BLaER1 treated with 17β-estradiol and CSF1 and Interleukin-3, amounts not matched to agents 10 nM and 100 nM (cell line): Measurements from ENCODE around the gene ICE2.

Experiments used
- H3K27ac ChIP-seq, 11 experiments: shearing (Covaris generic); formaldehyde crosslinking; 2 replicates each; pipeline ENCODE4 v1.8.1; 2022
- H3K27me3 ChIP-seq, 11 experiments: shearing (Covaris generic); formaldehyde crosslinking; 2 replicates each; pipeline ENCODE4 v1.8.1; 2022
- H3K36me3 ChIP-seq, 11 experiments: shearing (Covaris generic); formaldehyde crosslinking; 2 replicates each; pipeline ENCODE4 v1.8.1; 2022
- H3K4me1 ChIP-seq, 10 experiments: shearing (Covaris generic); formaldehyde crosslinking; 2 replicates each; pipeline ENCODE4 v1.8.1; 2022
- H3K4me2 ChIP-seq, 11 experiments: shearing (Covaris generic); formaldehyde crosslinking; 2 replicates each; pipeline ENCODE4 v1.8.1; 2022
- H3K4me3 ChIP-seq, 10 experiments: shearing (Covaris generic); formaldehyde crosslinking; 2 replicates each; pipeline ENCODE4 v1.8.1; 2022
- H3K9ac ChIP-seq, 11 experiments: shearing (Covaris generic); formaldehyde crosslinking; 2 replicates each; pipeline ENCODE4 v1.8.1; 2022
- H3K9me3 ChIP-seq, 11 experiments: shearing (Covaris generic); formaldehyde crosslinking; replicated peaks in 1 of 11; 2 replicates each; pipeline ENCODE4 v1.8.1; 2022
- H4K20me1 ChIP-seq, 11 experiments: shearing (Covaris generic); formaldehyde crosslinking; 2 replicates each; pipeline ENCODE4 v1.8.1; 2022
- Cebpa-rat ChIP-seq, 11 experiments: shearing (Covaris generic); IDR thresholded peaks; 2 replicates each; pipeline ENCODE4 v1.8.1; 2022

ICE2 gene

DNA sequence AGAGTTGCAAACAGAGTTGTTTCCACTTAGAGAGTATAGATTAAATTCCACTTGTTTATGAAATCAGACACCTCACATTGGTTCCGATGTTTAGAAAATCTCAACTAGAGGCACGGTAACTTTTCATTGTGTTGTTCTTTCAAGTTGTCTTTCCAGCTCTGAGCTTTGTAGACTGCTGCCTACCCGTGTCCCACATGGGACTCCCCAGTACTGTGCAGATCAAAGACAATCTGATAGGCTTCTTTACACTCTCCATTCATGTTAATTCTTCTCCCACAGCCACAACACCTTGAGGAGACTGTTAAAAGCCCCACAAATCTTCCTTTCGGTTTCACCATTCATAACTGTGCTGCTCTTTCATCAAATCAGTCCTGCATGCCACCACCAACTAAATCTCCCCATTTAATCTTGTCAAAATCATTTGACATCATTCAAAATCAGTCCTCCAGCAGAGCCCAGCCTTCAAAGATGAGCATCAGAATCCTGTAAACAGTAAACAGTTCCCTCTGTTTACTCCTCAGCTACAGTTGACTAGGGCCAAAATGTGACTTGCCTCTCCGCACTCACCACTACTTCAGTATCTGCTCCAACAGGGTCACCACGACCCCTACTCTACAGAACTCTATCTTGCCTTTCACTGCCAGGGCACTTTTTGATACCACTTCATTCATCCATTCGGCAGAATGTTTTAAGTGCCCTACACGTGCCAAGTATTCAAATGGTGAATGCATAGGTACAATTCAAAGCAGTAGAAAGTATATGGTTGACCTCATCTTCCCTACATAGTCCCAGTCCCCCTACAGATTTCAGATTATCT lies 89.5 kb downstream of the ICE2 start:
- no peak for TF ChIP-seq Cebpa-rat (IDR thresholded peaks at IDR 0.05)
- Histone ChIP-seq H4K20me1 (peaks cover 0 to 100% (median 99%) of the 10 kb centered on the region in 11 experiments; a peak in 20 of 22 replicates), H3K27me3 (no peaks in the 10 kb centered on the region), H3K4me2 (peak overlapping the region; percentile 36 to 99 (median 51)), H3K4me3 (peak overlapping the region in 1 of 10 experiments; percentile 1; a peak in 1 of 20 replicates), H3K27ac (no peak overlapping the region; a peak in 1 of 22 replicates), H3K4me1 (peaks cover 11 to 97% (median 49%) of the 10 kb centered on the region in 10 experiments), H3K9me3 (peaks cover 0 to 9% (median 0%) of the 10 kb centered on the region in 11 experiments; a peak in 2 of 22 replicates), H3K36me3 (peaks cover 5 to 100% (median 85%) of the 10 kb centered on the region in 11 experiments; a peak in 19 of 22 replicates), H3K9ac (peak overlapping the region in 3 of 11 experiments; percentile 13 to 30 (median 14); a peak in 2 of 22 replicates)

DNA sequence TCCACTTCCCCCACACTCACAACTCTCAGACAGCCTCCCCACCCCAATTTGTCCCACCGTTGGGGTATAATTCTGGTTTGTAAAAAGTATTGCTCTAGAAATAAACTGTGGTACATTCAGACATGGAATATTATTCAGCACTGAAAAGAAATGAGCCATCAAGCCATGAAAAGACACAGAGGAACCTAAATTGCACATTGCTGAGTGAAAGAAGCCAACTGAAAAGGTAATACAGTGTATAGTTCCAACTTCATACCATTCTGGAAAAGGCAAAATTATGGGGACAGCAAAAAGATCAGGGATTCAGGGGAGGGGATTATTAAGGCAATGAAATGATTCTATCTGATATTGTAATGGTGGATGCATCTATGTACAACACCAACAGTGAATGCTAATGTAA lies 91.6 kb downstream of the ICE2 start:
- Histone ChIP-seq H3K9ac (no peak overlapping the region), H3K4me3 (no peak overlapping the region), H3K27ac (no peak overlapping the region), H3K4me2 (peak overlapping the region in 3 of 11 experiments; percentile 13 to 99 (median 97); a peak in 3 of 22 replicates), H3K9me3 (peaks cover 0 to 9% (median 0%) of the 10 kb centered on the region in 11 experiments; a peak in 2 of 22 replicates), H3K4me1 (peaks cover 10 to 91% (median 29%) of the 10 kb centered on the region in 10 experiments), H3K36me3 (peaks cover 11 to 100% (median 89%) of the 10 kb centered on the region in 11 experiments; a peak in 20 of 22 replicates), H3K27me3 (no peaks in the 10 kb centered on the region), H4K20me1 (peaks cover 0 to 100% (median 99%) of the 10 kb centered on the region in 11 experiments; a peak in 20 of 22 replicates)
- no peak for TF ChIP-seq Cebpa-rat (IDR thresholded peaks at IDR 0.05)

DNA sequence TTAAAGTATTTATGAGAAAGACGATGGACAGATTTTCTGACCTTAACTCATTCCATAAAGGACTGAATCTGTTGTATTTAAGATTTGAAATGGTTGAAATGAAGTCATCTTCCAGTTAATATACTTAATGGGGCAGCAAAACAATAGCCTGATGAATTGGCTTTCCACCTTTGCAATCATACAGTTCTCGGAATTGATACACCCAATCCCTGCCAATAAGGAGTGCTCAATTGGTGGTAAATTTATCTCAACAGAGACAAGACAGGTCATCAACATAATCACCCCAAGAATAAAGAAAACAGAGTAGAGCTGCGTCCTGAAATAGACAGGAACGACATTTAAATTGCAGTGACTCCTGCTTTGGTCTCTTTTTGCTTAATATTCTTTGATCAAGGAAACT lies 92.3 kb downstream of the ICE2 start:
- TF ChIP-seq Cebpa-rat (IDR thresholded peaks at IDR 0.05): no peak
- H3K4me2 ChIP-seq: peak overlapping the region in 2 of 11 experiments; percentile 13 to 99; a peak in 3 of 22 replicates
- peaks cover 11 to 100% (median 89%) of the 10 kb centered on the region in 11 experiments; a peak in 20 of 22 replicates for H3K36me3 ChIP-seq
- H3K4me3 ChIP-seq: no peak overlapping the region
- no peak overlapping the region for H3K9ac ChIP-seq
- peaks cover 10 to 84% (median 24%) of the 10 kb centered on the region in 10 experiments for H3K4me1 ChIP-seq
- H3K9me3 ChIP-seq: peaks cover 0 to 9% (median 0%) of the 10 kb centered on the region in 11 experiments; a peak in 2 of 22 replicates
- H3K27me3 ChIP-seq: no peaks in the 10 kb centered on the region
- H3K27ac ChIP-seq: no peak overlapping the region
- peaks cover 0 to 100% (median 96%) of the 10 kb centered on the region in 11 experiments; a peak in 20 of 22 replicates for H4K20me1 ChIP-seq

DNA sequence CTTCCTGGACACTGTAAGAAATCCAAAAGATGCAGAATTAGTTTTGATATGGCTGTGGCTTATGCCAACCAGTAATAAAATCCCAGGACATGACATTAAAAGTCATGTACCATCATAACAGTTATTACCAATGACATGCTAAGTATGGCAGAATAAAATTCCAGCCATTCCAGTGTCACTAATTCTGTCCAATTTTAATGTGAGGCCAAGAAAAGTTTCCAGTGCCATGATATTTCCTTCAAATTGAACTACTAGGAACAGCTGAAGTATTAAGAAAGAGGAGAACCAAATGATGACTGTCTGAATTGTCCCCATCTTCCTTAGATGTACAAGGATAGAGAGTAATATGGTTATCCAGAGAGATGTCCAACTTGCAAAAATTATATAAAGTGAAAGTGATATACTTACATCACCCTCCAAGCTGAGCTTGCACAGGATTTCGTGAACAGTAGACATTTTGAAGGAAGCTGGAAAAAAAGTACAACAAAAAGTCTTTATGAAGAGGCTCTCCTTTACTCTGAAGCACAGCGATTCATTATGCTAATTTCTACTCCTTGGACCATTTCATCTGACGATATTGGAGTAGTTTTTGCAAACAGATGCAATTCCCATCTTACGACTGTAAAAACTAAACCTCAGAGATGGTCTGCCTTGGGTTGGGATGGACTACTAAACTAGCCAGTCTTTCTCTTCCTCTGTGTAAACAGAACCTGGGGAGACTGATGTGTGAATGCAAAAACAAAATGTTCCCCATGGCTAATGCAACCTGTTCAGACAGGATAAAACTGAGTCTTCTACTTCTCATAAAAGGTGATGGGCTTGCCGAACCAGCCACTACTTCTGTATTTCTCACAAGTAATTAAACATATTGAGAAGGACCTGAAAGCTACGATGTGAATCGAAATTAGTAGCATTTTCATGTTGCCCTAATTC lies 93.1 kb downstream of the ICE2 start:
- Histone ChIP-seq H3K27me3 (no peaks in the 10 kb centered on the region), H3K4me1 (peaks cover 10 to 77% (median 18%) of the 10 kb centered on the region in 10 experiments), H3K9me3 (peaks cover 0 to 9% (median 0%) of the 10 kb centered on the region in 11 experiments; a peak in 2 of 22 replicates), H3K9ac (no peak overlapping the region), H3K4me3 (no peak overlapping the region), H3K36me3 (peaks cover 19 to 100% (median 91%) of the 10 kb centered on the region in 11 experiments; a peak in 20 of 22 replicates), H3K4me2 (peak overlapping the region in 2 of 11 experiments; percentile 2 to 3; a peak in 1 of 22 replicates), H4K20me1 (peaks cover 0 to 100% (median 93%) of the 10 kb centered on the region in 11 experiments; a peak in 20 of 22 replicates), H3K27ac (no peak overlapping the region)
- TF ChIP-seq Cebpa-rat (IDR thresholded peaks at IDR 0.05): no peak

DNA sequence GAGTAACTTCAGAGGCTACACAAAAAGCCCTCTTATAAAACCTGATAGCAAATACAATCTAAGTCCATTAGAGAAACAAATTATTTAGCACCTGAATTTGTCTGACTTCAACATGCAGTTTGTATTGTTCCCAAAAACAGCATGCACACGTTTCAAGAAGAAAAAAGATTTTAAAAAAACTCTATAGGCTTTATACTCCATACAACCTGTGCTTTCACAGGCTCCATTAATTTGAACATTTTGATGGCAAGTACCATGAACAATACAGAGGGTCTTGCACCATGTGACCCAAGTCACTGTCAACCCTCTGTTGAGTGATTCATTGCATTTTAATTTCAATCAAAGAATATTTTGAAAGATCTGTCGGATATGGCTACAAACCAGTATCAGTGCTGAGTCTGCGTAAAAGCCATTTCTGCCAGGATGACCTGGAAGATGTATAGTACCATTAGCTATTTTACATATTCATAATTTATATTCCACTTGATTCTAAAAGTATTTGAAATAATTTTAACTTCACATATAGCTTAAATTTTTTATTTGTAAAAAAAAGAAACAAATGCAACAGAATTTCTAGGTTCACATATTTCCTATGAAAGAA lies 94.3 kb downstream of the ICE2 start:
- H3K4me2 ChIP-seq: no peak overlapping the region
- peaks cover 6 to 65% (median 9%) of the 10 kb centered on the region in 10 experiments; a peak in 18 of 20 replicates for H3K4me1 ChIP-seq
- no peaks in the 10 kb centered on the region for H3K27me3 ChIP-seq
- peaks cover 0 to 9% (median 0%) of the 10 kb centered on the region in 11 experiments; a peak in 2 of 22 replicates for H3K9me3 ChIP-seq
- H3K27ac ChIP-seq: no peak overlapping the region
- TF ChIP-seq Cebpa-rat (IDR thresholded peaks at IDR 0.05): no peak
- peaks cover 0 to 100% (median 93%) of the 10 kb centered on the region in 11 experiments; a peak in 20 of 22 replicates for H4K20me1 ChIP-seq
- H3K36me3 ChIP-seq: peaks cover 20 to 100% (median 91%) of the 10 kb centered on the region in 11 experiments; a peak in 20 of 22 replicates
- no peak overlapping the region for H3K9ac ChIP-seq
- no peak overlapping the region for H3K4me3 ChIP-seq

DNA sequence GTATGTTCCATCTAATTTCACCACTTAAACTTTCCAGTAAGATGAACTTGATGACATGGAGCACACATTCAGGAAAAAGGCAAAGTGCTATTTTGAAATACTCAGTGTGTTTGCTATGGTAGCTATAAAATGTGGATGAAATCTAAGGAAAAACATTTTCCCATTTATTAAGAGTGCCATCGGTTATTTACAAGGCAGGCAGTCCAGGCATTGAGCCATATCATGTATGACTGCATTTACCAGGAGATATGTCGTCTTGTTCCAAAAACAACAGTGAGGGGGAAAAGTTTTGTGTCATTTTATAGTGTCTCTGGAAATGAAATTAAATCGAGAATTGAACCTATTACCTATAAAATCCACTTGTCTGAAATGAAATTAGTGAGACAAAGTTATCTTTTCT lies 94.9 kb downstream of the ICE2 start:
- no peak for TF ChIP-seq Cebpa-rat (IDR thresholded peaks at IDR 0.05)
- no peak overlapping the region for H3K9ac ChIP-seq
- H3K27me3 ChIP-seq: no peaks in the 10 kb centered on the region
- no peak overlapping the region for H3K4me3 ChIP-seq
- H3K4me1 ChIP-seq: peaks cover under 1 to 59% (median 3%) of the 10 kb centered on the region in 10 experiments; a peak in 16 of 20 replicates
- peaks cover 0 to 9% (median 0%) of the 10 kb centered on the region in 11 experiments; a peak in 2 of 22 replicates for H3K9me3 ChIP-seq
- peaks cover 20 to 100% (median 93%) of the 10 kb centered on the region in 11 experiments; a peak in 20 of 22 replicates for H3K36me3 ChIP-seq
- H4K20me1 ChIP-seq: peaks cover 0 to 100% (median 93%) of the 10 kb centered on the region in 11 experiments; a peak in 19 of 22 replicates
- no peak overlapping the region for H3K27ac ChIP-seq
- no peak overlapping the region for H3K4me2 ChIP-seq

DNA sequence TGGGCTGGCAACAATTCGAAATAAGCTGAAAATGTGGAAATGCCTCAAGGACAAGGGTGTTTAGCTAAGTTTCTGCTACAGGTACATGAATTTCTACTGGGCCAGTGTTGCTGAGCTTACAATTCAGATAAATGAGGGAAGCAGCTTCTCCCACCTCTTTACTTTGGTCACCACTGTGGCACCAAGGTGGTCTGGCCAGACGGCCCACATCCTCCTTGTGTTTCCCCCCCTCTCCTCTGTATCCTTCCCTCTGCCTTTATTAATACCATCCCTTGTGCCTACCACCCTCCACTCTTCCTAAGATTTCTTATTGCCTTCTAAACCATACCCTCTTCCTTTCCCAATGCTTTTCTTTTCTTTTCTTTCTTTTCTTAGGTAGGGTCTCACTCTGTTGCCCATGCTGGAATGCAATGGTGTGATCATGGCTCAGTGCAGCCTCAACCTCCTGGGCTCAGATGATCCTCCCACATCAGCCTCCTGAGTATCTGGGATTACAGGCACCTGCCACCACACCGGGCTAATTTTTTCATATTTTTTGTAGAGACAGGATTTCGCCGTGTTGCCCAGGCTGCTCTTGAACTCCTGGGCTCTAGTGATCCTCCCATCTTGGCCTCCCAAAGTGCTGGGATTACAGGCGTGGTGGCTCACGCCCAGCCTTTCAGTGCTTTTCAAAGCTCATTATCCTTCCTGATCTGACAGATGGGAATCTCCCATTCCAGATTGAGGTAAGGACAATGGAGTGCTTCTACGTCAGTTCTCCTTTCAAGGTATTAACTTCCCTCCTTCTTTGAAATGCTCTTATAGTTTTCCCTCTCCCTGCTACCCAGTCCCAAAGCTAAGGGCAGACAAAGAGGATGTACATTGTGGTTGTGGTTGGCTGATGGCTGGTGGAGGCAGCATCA lies 95.9 kb downstream of the ICE2 start:
- H3K4me1 ChIP-seq: peaks cover 0 to 49% (median 0%) of the 10 kb centered on the region in 10 experiments; a peak in 5 of 20 replicates
- H3K4me2 ChIP-seq: peak overlapping the region in 2 of 11 experiments; percentile 10 to 15; a peak in 1 of 22 replicates
- H3K36me3 ChIP-seq: peaks cover 20 to 100% (median 97%) of the 10 kb centered on the region in 11 experiments; a peak in 20 of 22 replicates
- TF ChIP-seq Cebpa-rat (IDR thresholded peaks at IDR 0.05): no peak
- no peak overlapping the region; a peak in 1 of 22 replicates for H3K27ac ChIP-seq
- H3K4me3 ChIP-seq: no peak overlapping the region
- no peaks in the 10 kb centered on the region for H3K27me3 ChIP-seq
- H4K20me1 ChIP-seq: peaks cover 0 to 100% (median 84%) of the 10 kb centered on the region in 11 experiments; a peak in 19 of 22 replicates
- peaks cover 0 to 9% (median 0%) of the 10 kb centered on the region in 11 experiments; a peak in 2 of 22 replicates for H3K9me3 ChIP-seq
- no peak overlapping the region for H3K9ac ChIP-seq
